Choroid plexus epithelial cell (primary cell): ENCODE data around the gene ZSCAN5B.
"Not testable (repeated sequence)": the region's sequence is repeated elsewhere in the genome, so short reads cannot be mapped to it uniquely, and the experiment has no call there.

Source experiments
- DNase-seq: peaks from one replicate; pipeline ENCODE4 v3.0.0-alpha.2; 2010; ENCODE audit warnings: low read depth
- H3K4me3 ChIP-seq: 2 replicates; pipeline ENCODE4 v1.5.1; 2011; ENCODE audit warnings: low read depth, mild to moderate bottlenecking, control low read depth, low read length, moderate library complexity
- TF ChIP-seq, protein P1 (sequence below): conservative IDR thresholded peaks from 2 replicates; pipeline ENCODE4 v1.5.1; 2011; ENCODE audit warnings: low read depth, mild to moderate bottlenecking, control low read depth, inconsistent platforms, low read length, moderate library complexity

Gene ZSCAN5B, protein sequence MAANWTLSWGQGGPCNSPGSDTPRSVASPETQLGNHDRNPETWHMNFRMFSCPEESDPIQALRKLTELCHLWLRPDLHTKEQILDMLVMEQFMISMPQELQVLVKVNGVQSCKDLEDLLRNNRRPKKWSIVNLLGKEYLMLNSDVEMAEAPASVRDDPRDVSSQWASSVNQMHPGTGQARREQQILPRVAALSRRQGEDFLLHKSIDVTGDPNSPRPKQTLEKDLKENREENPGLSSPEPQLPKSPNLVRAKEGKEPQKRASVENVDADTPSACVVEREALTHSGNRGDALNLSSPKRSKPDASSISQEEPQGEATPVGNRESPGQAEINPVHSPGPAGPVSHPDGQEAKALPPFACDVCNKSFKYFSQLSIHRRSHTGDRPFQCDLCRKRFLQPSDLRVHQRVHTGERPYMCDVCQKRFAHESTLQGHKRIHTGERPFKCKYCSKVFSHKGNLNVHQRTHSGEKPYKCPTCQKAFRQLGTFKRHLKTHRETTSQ

DNA sequence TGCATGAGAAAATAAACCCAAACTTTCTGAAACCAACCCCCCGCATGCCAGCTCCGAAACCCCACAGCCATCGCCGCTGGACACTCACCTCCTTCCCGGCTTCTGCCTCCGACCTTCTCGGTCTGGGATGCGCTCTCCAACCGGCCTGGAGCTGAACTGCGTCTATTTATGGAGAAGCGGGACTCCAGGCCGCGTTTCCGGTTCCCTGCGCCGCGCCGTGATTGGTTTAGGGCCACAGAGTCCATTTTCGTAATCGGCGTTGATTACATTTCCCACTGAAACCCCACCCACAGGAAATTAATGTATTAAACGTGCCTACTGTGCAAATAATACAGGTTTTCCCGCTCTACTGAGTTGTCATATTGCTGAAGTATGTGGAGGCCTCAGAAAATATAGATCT, at the start of gene ZSCAN5B:
TSS of gene ZSCAN5B (minus strand) at position 138 of the 400 bp plus-strand sequence. CDS start 4,731 bp downstream, outside the sequence.
- not testable (repeated sequence) for DNase-seq, H3K4me3 ChIP-seq

GRCh38 chr19:56245764-56246163, 48.2 kb upstream of the ZSCAN5B start:
- H3K4me3 ChIP-seq, DNase-seq: not testable (repeated sequence)

DNA sequence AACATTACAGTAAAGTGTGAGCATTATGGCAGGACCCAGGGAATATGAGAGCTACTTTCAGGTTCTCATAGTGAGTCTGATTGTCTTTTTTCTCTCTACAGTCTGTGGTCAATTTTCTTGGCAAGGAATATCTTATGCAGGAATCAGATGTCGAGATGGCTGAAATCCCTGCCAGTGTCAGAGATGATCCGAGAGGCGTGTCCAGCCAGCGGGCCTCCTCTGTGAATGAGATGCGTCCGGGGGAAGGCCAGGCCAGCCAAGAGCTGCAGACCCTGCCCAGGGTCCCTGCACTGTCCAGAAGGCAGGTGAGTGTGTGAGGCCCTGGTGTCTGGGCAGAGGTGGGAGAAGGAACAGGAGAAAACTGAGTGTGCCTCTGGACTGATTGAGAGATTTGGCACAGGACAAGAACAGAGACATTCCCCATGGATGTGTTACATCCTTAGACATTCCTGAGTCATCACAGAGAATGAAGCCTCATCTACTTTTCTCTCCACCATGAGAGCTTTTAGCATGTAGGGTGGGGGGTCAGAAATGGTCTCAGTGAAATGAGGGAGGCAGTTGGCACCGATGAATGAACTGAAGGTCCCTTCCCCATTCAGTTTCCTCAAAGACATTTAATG, 47.6 kb upstream of the ZSCAN5B start:
- no peak for DNase-seq
- H3K4me3 ChIP-seq = no peak overlapping the region
- TF ChIP-seq, protein P1, sequence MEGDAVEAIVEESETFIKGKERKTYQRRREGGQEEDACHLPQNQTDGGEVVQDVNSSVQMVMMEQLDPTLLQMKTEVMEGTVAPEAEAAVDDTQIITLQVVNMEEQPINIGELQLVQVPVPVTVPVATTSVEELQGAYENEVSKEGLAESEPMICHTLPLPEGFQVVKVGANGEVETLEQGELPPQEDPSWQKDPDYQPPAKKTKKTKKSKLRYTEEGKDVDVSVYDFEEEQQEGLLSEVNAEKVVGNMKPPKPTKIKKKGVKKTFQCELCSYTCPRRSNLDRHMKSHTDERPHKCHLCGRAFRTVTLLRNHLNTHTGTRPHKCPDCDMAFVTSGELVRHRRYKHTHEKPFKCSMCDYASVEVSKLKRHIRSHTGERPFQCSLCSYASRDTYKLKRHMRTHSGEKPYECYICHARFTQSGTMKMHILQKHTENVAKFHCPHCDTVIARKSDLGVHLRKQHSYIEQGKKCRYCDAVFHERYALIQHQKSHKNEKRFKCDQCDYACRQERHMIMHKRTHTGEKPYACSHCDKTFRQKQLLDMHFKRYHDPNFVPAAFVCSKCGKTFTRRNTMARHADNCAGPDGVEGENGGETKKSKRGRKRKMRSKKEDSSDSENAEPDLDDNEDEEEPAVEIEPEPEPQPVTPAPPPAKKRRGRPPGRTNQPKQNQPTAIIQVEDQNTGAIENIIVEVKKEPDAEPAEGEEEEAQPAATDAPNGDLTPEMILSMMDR = no peak

DNA sequence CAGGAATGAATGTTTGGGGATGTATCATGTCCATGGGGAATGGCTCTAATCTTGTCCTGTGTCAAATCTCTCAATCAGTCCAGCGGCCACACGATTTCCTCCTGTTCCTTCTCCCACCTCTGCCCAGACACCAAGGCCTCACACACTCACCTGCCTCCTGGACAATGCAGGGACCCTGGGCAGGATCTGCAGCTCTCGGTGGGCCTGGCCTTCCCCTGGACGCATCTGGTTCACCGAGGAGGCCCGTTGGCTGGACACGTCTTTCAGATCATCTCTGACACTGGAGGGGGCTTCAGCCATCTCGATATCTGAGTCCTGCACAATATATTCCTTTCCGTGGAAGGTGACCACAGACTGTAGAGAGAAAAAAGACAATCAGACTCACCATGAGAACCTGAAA, 25.9 kb upstream of the ZSCAN5B start:
- no peak for DNase-seq
- TF ChIP-seq, protein P1 = no peak

GRCh38 chr19:56222901-56223300, 25.3 kb upstream of the ZSCAN5B start:
- no peak for DNase-seq
- no peak overlapping the region for H3K4me3 ChIP-seq
- TF ChIP-seq, protein P1 = no peak

More for the DNA sequence above, 25.9 kb upstream of the ZSCAN5B start:
- no peak overlapping the region for H3K4me3 ChIP-seq

DNA sequence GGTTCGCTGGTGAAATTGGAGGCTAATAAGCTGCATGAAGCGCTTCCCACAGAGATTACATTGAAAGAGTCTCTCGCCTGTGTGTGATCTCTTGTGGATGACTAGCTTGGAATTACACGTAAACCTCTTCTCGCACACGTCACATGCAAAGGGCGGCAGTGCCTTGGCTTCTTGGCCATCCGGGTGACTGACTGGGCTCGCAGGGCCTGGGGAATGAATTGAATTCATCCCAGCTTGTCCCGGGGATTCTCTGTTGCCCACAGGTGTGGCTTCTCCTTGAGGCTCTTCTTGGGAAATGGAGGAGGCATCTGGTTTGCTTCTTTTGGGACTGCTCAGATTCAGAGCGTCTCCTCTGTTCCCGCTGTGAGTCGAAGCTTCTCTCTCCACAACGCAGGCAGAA, 24.3 kb upstream of the ZSCAN5B start:
- TF ChIP-seq, protein P1 = no peak
- no peak overlapping the region for H3K4me3 ChIP-seq
- DNase-seq = no peak

DNA sequence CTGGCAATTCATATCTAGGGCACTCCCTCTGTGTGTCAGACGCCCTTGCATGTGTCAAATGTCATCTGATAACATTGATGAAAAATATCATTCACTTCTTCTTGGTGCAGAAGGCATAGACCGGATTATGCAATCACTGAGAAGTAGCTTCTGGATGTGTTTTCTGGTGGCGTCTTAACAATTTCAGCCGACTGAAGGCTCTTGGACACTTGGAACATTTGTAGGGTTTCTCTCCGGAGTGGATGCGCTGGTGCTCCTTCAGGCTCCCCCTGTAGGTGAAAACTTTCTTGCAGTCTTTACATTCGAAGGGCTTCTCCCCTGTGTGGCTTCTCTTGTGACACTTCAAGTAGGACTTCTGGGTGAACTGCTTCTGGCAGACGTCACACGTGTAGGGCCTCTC, 23.9 kb upstream of the ZSCAN5B start:
- TF ChIP-seq, protein P1 = peak; percentile 54
- H3K4me3 ChIP-seq = not testable (repeated sequence)
- DNase-seq = peak; percentile 45

DNA sequence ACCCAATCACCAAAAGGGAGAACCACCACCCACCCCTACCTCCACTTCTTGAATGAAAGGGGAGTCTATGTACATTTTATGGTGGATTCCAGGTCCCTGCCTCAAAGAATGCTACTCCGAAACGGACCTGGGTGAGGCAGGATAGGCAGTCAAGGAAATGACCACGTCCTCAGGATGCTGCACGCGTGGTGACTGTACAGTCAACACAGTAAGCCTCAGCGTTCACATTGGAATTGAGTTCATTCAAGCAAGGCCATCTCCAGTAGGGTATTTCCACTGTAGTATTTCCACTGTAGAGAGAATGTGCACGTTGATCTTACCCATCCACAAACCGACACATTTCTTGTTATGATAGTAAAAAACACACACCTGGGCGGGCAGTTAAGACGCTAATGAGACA, 21.4 kb upstream of the ZSCAN5B start:
- no peak overlapping the region for H3K4me3 ChIP-seq
- DNase-seq = no peak
- TF ChIP-seq, protein P1 = no peak
